ENCODE data around the gene DPF3.

DPF3 gene

GRCh38 chr14:72629534-72629933 lies 264.4 kb downstream of the DPF3 start:
- FAIRE-seq (no peak), DNase-seq (ENCODE audit: insufficient read length, low spot score) (no peak)
- TF ChIP-seq POU2F2 (IDR thresholded peaks at IDR 0.05; ENCODE audit: low read depth, low read length) (no peak), TAF1 (IDR thresholded peaks at IDR 0.05; ENCODE audit: low read depth, low read length) (no peak), PAX5 (IDR thresholded peaks at IDR 0.05; ENCODE audit: insufficient read depth, low read length, severe bottlenecking) (no peak), SPI1 (IDR thresholded peaks at IDR 0.05; ENCODE audit: low read depth, low read length) (no peak), POLR2AphosphoS5 (IDR thresholded peaks at IDR 0.05; ENCODE audit: low read depth, low read length) (no peak), POLR2A (IDR thresholded peaks at IDR 0.05; ENCODE audit: low read depth, low read length) (no peak)

- FAIRE-seq (no peak), DNase-seq (ENCODE audit: insufficient read length, low spot score) (no peak)
- TF ChIP-seq PAX5 (IDR thresholded peaks at IDR 0.05; ENCODE audit: insufficient read depth, low read length, severe bottlenecking) (no peak), POU2F2 (IDR thresholded peaks at IDR 0.05; ENCODE audit: low read depth, low read length) (no peak), SPI1 (IDR thresholded peaks at IDR 0.05; ENCODE audit: low read depth, low read length) (no peak), POLR2A (IDR thresholded peaks at IDR 0.05; ENCODE audit: low read depth, low read length) (no peak), TAF1 (IDR thresholded peaks at IDR 0.05; ENCODE audit: low read depth, low read length) (no peak), POLR2AphosphoS5 (IDR thresholded peaks at IDR 0.05; ENCODE audit: low read depth, low read length) (no peak)
Observed at GRCh38 chr14:72625689-72626088, 268.2 kb downstream of the DPF3 start.

- DNase-seq (ENCODE audit: insufficient read length, low spot score) (no peak), FAIRE-seq (no peak)
- TF ChIP-seq PAX5 (IDR thresholded peaks at IDR 0.05; ENCODE audit: insufficient read depth, low read length, severe bottlenecking) (no peak), POLR2A (IDR thresholded peaks at IDR 0.05; ENCODE audit: low read depth, low read length) (no peak), POLR2AphosphoS5 (IDR thresholded peaks at IDR 0.05; ENCODE audit: low read depth, low read length) (no peak), SPI1 (IDR thresholded peaks at IDR 0.05; ENCODE audit: low read depth, low read length) (no peak), POU2F2 (IDR thresholded peaks at IDR 0.05; ENCODE audit: low read depth, low read length) (no peak), TAF1 (IDR thresholded peaks at IDR 0.05; ENCODE audit: low read depth, low read length) (no peak)
Observed at GRCh38 chr14:72621387-72622065, 272.4 kb downstream of the DPF3 start.

GRCh38 chr14:72619881-72620280 lies 274.0 kb downstream of the DPF3 start:
- DNase-seq (ENCODE audit: insufficient read length, low spot score) (no peak), FAIRE-seq (no peak)
- no peak for TF ChIP-seq POLR2AphosphoS5 (IDR thresholded peaks at IDR 0.05; ENCODE audit: low read depth, low read length)
- no peak for TF ChIP-seq SPI1 (IDR thresholded peaks at IDR 0.05; ENCODE audit: low read depth, low read length)
- TF ChIP-seq PAX5 (IDR thresholded peaks at IDR 0.05; ENCODE audit: insufficient read depth, low read length, severe bottlenecking), result no peak
- TF ChIP-seq POLR2A (IDR thresholded peaks at IDR 0.05; ENCODE audit: low read depth, low read length), result no peak
- TF ChIP-seq TAF1 (IDR thresholded peaks at IDR 0.05; ENCODE audit: low read depth, low read length), result no peak
- TF ChIP-seq POU2F2 (IDR thresholded peaks at IDR 0.05; ENCODE audit: low read depth, low read length), result no peak

- no peak for TF ChIP-seq POU2F2 (IDR thresholded peaks at IDR 0.05; ENCODE audit: low read depth, low read length)
- TF ChIP-seq TAF1 (IDR thresholded peaks at IDR 0.05; ENCODE audit: low read depth, low read length), result no peak
- TF ChIP-seq POLR2A (IDR thresholded peaks at IDR 0.05; ENCODE audit: low read depth, low read length), result no peak
- no peak for TF ChIP-seq PAX5 (IDR thresholded peaks at IDR 0.05; ENCODE audit: insufficient read depth, low read length, severe bottlenecking)
- no peak for TF ChIP-seq SPI1 (IDR thresholded peaks at IDR 0.05; ENCODE audit: low read depth, low read length)
- no peak for TF ChIP-seq POLR2AphosphoS5 (IDR thresholded peaks at IDR 0.05; ENCODE audit: low read depth, low read length)
- FAIRE-seq, result no peak
- DNase-seq (ENCODE audit: insufficient read length, low spot score), result no peak
Observed at GRCh38 chr14:72619111-72619571, 274.8 kb downstream of the DPF3 start.

- DNase-seq (ENCODE audit: insufficient read length, low spot score), result no peak
- TF ChIP-seq PAX5 (IDR thresholded peaks at IDR 0.05; ENCODE audit: insufficient read depth, low read length, severe bottlenecking) (no peak), POLR2A (IDR thresholded peaks at IDR 0.05; ENCODE audit: low read depth, low read length) (no peak), TAF1 (IDR thresholded peaks at IDR 0.05; ENCODE audit: low read depth, low read length) (no peak), POLR2AphosphoS5 (IDR thresholded peaks at IDR 0.05; ENCODE audit: low read depth, low read length) (no peak), POU2F2 (IDR thresholded peaks at IDR 0.05; ENCODE audit: low read depth, low read length) (no peak), SPI1 (IDR thresholded peaks at IDR 0.05; ENCODE audit: low read depth, low read length) (no peak)
- FAIRE-seq, result no peak
Observed at GRCh38 chr14:72618424-72618823, 275.5 kb downstream of the DPF3 start.

GRCh38 chr14:72617391-72618031 lies 276.4 kb downstream of the DPF3 start:
- TF ChIP-seq POLR2AphosphoS5 (IDR thresholded peaks at IDR 0.05; ENCODE audit: low read depth, low read length) (no peak), POU2F2 (IDR thresholded peaks at IDR 0.05; ENCODE audit: low read depth, low read length) (no peak), PAX5 (IDR thresholded peaks at IDR 0.05; ENCODE audit: insufficient read depth, low read length, severe bottlenecking) (no peak), POLR2A (IDR thresholded peaks at IDR 0.05; ENCODE audit: low read depth, low read length) (no peak)
- FAIRE-seq (no peak), DNase-seq (ENCODE audit: insufficient read length, low spot score) (no peak)

- TF ChIP-seq TAF1 (IDR thresholded peaks at IDR 0.05; ENCODE audit: low read depth, low read length) (no peak), POLR2AphosphoS5 (IDR thresholded peaks at IDR 0.05; ENCODE audit: low read depth, low read length) (no peak), POU2F2 (IDR thresholded peaks at IDR 0.05; ENCODE audit: low read depth, low read length) (no peak), POLR2A (IDR thresholded peaks at IDR 0.05; ENCODE audit: low read depth, low read length) (no peak), PAX5 (IDR thresholded peaks at IDR 0.05; ENCODE audit: insufficient read depth, low read length, severe bottlenecking) (no peak), SPI1 (IDR thresholded peaks at IDR 0.05; ENCODE audit: low read depth, low read length) (no peak)
- no peak for FAIRE-seq
Observed at GRCh38 chr14:72616811-72617210, 277.1 kb downstream of the DPF3 start.

GRCh38 chr14:72616294-72616693 lies 277.6 kb downstream of the DPF3 start:
- TF ChIP-seq POLR2A (IDR thresholded peaks at IDR 0.05; ENCODE audit: low read depth, low read length), result no peak
- TF ChIP-seq SPI1 (IDR thresholded peaks at IDR 0.05; ENCODE audit: low read depth, low read length), result no peak
- TF ChIP-seq TAF1 (IDR thresholded peaks at IDR 0.05; ENCODE audit: low read depth, low read length), result no peak
- no peak for TF ChIP-seq POLR2AphosphoS5 (IDR thresholded peaks at IDR 0.05; ENCODE audit: low read depth, low read length)
- TF ChIP-seq PAX5 (IDR thresholded peaks at IDR 0.05; ENCODE audit: insufficient read depth, low read length, severe bottlenecking), result no peak
- no peak for TF ChIP-seq POU2F2 (IDR thresholded peaks at IDR 0.05; ENCODE audit: low read depth, low read length)
- DNase-seq (ENCODE audit: insufficient read length, low spot score) (no peak), FAIRE-seq (no peak)

More at GRCh38 chr14:72616811-72617210, 277.1 kb downstream of the DPF3 start:
- no peak for DNase-seq (ENCODE audit: insufficient read length, low spot score)
